HepG2 (cell line): Measurements from ENCODE around the gene AGPAT2. TPM values are rescaled to one million over a fixed set of nuclear protein-coding genes. Genes with fewer than 3 reads are reported as not detected.

Source experiments
- ATAC-seq: fragments of 200-7000 bp; cut with Tn5 transposase; 3 replicates; pipeline ENCODE4 v1.9.1; 2020; ENCODE audit warnings: mild to moderate bottlenecking, moderate library complexity
- BruUV-seq: library from RNA; stranded (reverse); fragments of 400-500 nt; replicated peaks from 2 replicates; lab custom pipeline; 2021; lab: Mats Ljungman, UMichigan
- CTCF ChIA-PET: fragments of 300-600 bp; formaldehyde crosslinking; extraction: SDS; loops from one replicate; lab custom pipeline; 2021; ENCODE audit warnings: low total read pairs, inconsistent platforms, low intra/inter-chr PET ratio; lab: Yijun Ruan, JAX
- POLR2A ChIA-PET: fragments of 350-600 bp; sonication (Branson Sonifier 250); formaldehyde crosslinking; loops from one replicate; lab custom pipeline; 2020; ENCODE audit warnings: antibody characterized with exemption, inconsistent platforms; lab: Yijun Ruan, JAX
- DNase-seq: peaks from one replicate; pipeline ENCODE4 v3.0.0-alpha.2; 2015; ENCODE audit warnings: low spot score
- FAIRE-seq: peaks from 3 replicates; lab custom pipeline; 2011; peaks lifted over from hg19 to GRCh38; lab: Jason Lieb, UNC
- H2AFZ ChIP-seq: one replicate; pipeline ENCODE4 v1.6.1; 2011; ENCODE audit warnings: low read length, inconsistent platforms
- H3K27ac ChIP-seq: fragments of 300-600 bp; 3 replicates; pipeline ENCODE4 v1.8.0; 2011; ENCODE audit warnings: mixed run types, mild to moderate bottlenecking, mixed read lengths, low read length, inconsistent platforms; ENCODE audit not compliant: insufficient read depth; ENCODE audit errors: extremely low read length
- H3K27me3 ChIP-seq, 2 experiments: fragments of 200-600 bp in 1 of 2; 2 replicates in 1 of 2; 3 replicates in 1 of 2; pipeline versions ENCODE4 v1.6.0 to v1.8.0; 2011; ENCODE audit warnings: low read length in 2 of 2, mild to moderate bottlenecking in 2 of 2, moderate library complexity in 2 of 2, inconsistent platforms in 1 of 2; ENCODE audit not compliant: insufficient read depth in 2 of 2, control insufficient read depth in 1 of 2
- H3K36me3 ChIP-seq, 2 experiments: fragments of 200-600 bp in 1 of 2; replicated peaks in 1 of 2; 2 replicates in 1 of 2; 3 replicates in 1 of 2; pipeline versions ENCODE4 v1.5.1 to v1.8.0; 2011; ENCODE audit warnings: low read length in 2 of 2, inconsistent platforms in 1 of 2; ENCODE audit not compliant: insufficient read depth in 2 of 2, control insufficient read depth in 1 of 2
- H3K4me1 ChIP-seq: 2 replicates; pipeline ENCODE4 v1.5.1; 2012; ENCODE audit warnings: low read length, inconsistent platforms; ENCODE audit not compliant: insufficient read depth
- H3K4me2 ChIP-seq: 2 replicates; pipeline ENCODE4 v1.6.0; 2011; ENCODE audit warnings: low read depth, low read length, inconsistent platforms
- H3K4me3 ChIP-seq, 3 experiments: fragments of 200-600 bp in 1 of 3; sonication (generic), shearing (Covaris generic) in 1 of 3; replicated peaks in 1 of 3; 2 replicates each; pipeline ENCODE4 v1.5.1; 2011 to 2016; ENCODE audit warnings: low read length in 3 of 3, inconsistent platforms in 2 of 3, low read depth in 2 of 3, mild to moderate bottlenecking in 2 of 3, control low read depth in 1 of 3, mixed read lengths in 1 of 3; ENCODE audit not compliant: insufficient read depth in 1 of 3
- H3K79me2 ChIP-seq: one replicate; pipeline ENCODE4 v1.6.1; 2011; ENCODE audit warnings: low read length, inconsistent platforms; ENCODE audit not compliant: insufficient read depth
- H3K9ac ChIP-seq: 2 replicates; pipeline ENCODE4 v1.6.0; 2011; ENCODE audit warnings: mild to moderate bottlenecking, low read depth, low read length, inconsistent platforms; ENCODE audit not compliant: insufficient read depth
- H3K9me3 ChIP-seq: 2 replicates; pipeline ENCODE4 v1.5.1; 2012; ENCODE audit warnings: mild to moderate bottlenecking, low read length
- H4K20me1 ChIP-seq: 2 replicates; pipeline ENCODE4 v1.6.0; 2011; ENCODE audit warnings: inconsistent platforms, mild to moderate bottlenecking, low read length, moderate library complexity; ENCODE audit not compliant: insufficient read depth
- GFI1 ChIP-seq: sonication (generic); formaldehyde crosslinking; IDR thresholded peaks from 2 replicates; pipeline ENCODE4 v1.5.0; 2020; ENCODE audit warnings: missing genetic modification reagents, mild to moderate bottlenecking, borderline replicate concordance
- HES4 ChIP-seq: sonication (generic); formaldehyde crosslinking; IDR thresholded peaks from 2 replicates; pipeline ENCODE4 v1.9.0; 2021; ENCODE audit warnings: mild to moderate bottlenecking, missing genetic modification reagents, borderline replicate concordance
- IRX3 ChIP-seq: sonication (generic); formaldehyde crosslinking; IDR thresholded peaks from 2 replicates; pipeline ENCODE4 v1.8.1; 2023; ENCODE audit warnings: mild to moderate bottlenecking, low read depth, missing genetic modification reagents, borderline replicate concordance
- NR1H2 ChIP-seq: sonication (generic); formaldehyde crosslinking; IDR thresholded peaks from 2 replicates; pipeline ENCODE4 v1.8.1; 2022; ENCODE audit warnings: low read depth, missing genetic modification reagents, borderline replicate concordance
- NR2F6 ChIP-seq, 2 experiments: IDR thresholded peaks; 2 replicates each; pipeline ENCODE4 v1.6.1; 2016; ENCODE audit warnings: antibody characterized with exemption in 1 of 2, mild to moderate bottlenecking in 1 of 2
- PCBP1 ChIP-seq: fragments of 200-400 bp; formaldehyde crosslinking; IDR thresholded peaks from 2 replicates; pipeline ENCODE4 v1.6.1; 2017; ENCODE audit warnings: mild to moderate bottlenecking, low read depth, low read length, borderline replicate concordance
- RCOR2 ChIP-seq: IDR thresholded peaks from 2 replicates; pipeline ENCODE4 v1.6.1; 2016; ENCODE audit warnings: missing biosample characterization, missing genetic modification reagents
- RORA ChIP-seq: sonication (generic); formaldehyde crosslinking; IDR thresholded peaks from 2 replicates; pipeline ENCODE4 v1.5.0; 2020; ENCODE audit warnings: mild to moderate bottlenecking, missing genetic modification reagents, moderate library complexity
- ZMYM2 ChIP-seq: sonication (generic); formaldehyde crosslinking; IDR thresholded peaks from 2 replicates; pipeline ENCODE4 v1.8.0; 2022; ENCODE audit warnings: mild to moderate bottlenecking, missing genetic modification reagents
- ZNF124 ChIP-seq: sonication (generic); formaldehyde crosslinking; IDR thresholded peaks from 2 replicates; pipeline ENCODE4 v1.4.0; 2020; ENCODE audit warnings: missing genetic modification reagents
- WGBS: methylation state at CpG from one replicate; pipeline ENCODE4 v1.1.6; 2017; ENCODE audit warnings: low lambda C conversion rate; 5-methylcytosine and 5-hydroxymethylcytosine counted together
- in situ Hi-C: cut with HindIII; loops from 2 replicates; pipeline ENCODE4 v1.10.0; 2017; ENCODE audit warnings: low pct_unique_long_range_greater_than_20kb; ENCODE audit not compliant: extremely low pct_ligation_motif_present
- intact Hi-C: fragments of 100-400 bp; cut with micrococcal nuclease; formaldehyde crosslinking; loops from one replicate; pipeline ENCODE4 v1.10.0; 2022; ENCODE audit not compliant: unreplicated experiment
- polyA plus RNA-seq, 8 experiments: library from polyadenylated mRNA; depleted of rRNA in 3 of 8; stranded (reverse) in 7 of 8; unstranded in 1 of 8; fragments of >200 nt; fragmentation: Illumina TruSeq in 4 of 8; extraction: Trizol in 4 of 8; gene quantifications; 2 replicates each; pipeline versions ENCODE4 v1.2.1 to v1.2.3, GENCODE V29; 2011 to 2016; ENCODE audit warnings: low read depth in 4 of 8, missing spikeins in 1 of 8, mixed read lengths in 1 of 8; ENCODE audit not compliant: insufficient read depth in 1 of 8
- total RNA-seq, 5 experiments: library from RNA; depleted of rRNA; stranded (reverse); fragments of >200 nt; fragmentation: Illumina TruSeq; extraction: Trizol; gene quantifications; 2 replicates each; pipeline ENCODE4 v1.2.3, GENCODE V29; 2016; ENCODE audit warnings: low read depth in 1 of 5
- TF ChIP-seq, protein P1 (sequence below): sonication (generic); formaldehyde crosslinking; IDR thresholded peaks from 2 replicates; pipeline ENCODE4 v1.4.0; 2020; ENCODE audit warnings: missing genetic modification reagents

Gene AGPAT2
- total and polyA plus RNA-seq, 2 of the 13 experiments (the other 11 are each of a cell fraction or from before 2014, with no cell fraction given) = 3.9 to 25.8 TPM

DNA sequence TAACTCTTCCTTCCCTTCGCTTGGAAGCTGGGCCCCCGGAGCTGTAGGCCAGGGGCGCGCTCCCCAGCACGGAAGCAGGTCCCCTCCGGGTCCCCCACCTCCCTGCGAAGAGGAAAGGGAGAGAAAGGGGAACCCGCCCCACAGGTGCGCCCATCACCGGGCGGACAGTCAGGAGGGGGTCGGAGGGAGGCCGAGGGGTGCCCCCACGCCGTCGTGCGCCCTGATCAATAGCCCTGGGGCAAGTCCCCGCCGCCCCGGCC, 793 bp downstream of the AGPAT2 start:
- no peak overlapping the region for H2AFZ ChIP-seq
- no peaks in the 10 kb centered on the region for H3K9me3 ChIP-seq
- CTCF ChIA-PET = no interaction called here
- TF ChIP-seq IRX3 (CRISPR knock-in tag) (no peak), ZMYM2 (CRISPR knock-in tag) (no peak), GFI1 (no peak), NR1H2 (no peak), PCBP1 (0 out of 2 replicates have a peak, but pooled peaks have one; percentile 1), ZNF124 (CRISPR knock-in tag) (no peak), RORA (CRISPR knock-in tag) (no peak), RCOR2 (no peak), NR2F6 (IDR thresholded peaks at IDR 0.05) (no peak), NR2F6 (CRISPR knock-in tag; IDR thresholded peaks at IDR 0.05) (0 out of 2 replicates have a peak, but pooled peaks have one; percentile 0), HES4 (CRISPR knock-in tag) (no peak)
- TF ChIP-seq, protein P1, sequence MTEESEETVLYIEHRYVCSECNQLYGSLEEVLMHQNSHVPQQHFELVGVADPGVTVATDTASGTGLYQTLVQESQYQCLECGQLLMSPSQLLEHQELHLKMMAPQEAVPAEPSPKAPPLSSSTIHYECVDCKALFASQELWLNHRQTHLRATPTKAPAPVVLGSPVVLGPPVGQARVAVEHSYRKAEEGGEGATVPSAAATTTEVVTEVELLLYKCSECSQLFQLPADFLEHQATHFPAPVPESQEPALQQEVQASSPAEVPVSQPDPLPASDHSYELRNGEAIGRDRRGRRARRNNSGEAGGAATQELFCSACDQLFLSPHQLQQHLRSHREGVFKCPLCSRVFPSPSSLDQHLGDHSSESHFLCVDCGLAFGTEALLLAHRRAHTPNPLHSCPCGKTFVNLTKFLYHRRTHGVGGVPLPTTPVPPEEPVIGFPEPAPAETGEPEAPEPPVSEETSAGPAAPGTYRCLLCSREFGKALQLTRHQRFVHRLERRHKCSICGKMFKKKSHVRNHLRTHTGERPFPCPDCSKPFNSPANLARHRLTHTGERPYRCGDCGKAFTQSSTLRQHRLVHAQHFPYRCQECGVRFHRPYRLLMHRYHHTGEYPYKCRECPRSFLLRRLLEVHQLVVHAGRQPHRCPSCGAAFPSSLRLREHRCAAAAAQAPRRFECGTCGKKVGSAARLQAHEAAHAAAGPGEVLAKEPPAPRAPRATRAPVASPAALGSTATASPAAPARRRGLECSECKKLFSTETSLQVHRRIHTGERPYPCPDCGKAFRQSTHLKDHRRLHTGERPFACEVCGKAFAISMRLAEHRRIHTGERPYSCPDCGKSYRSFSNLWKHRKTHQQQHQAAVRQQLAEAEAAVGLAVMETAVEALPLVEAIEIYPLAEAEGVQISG (CRISPR knock-in tag) = no peak
- FAIRE-seq = no peak
- WGBS = 0% methylated on average over 1 of the region's 20 CpGs
- no peaks in the 10 kb centered on the region for H3K36me3 ChIP-seq
- no peak for DNase-seq
- no peaks in the 10 kb centered on the region for H3K79me2 ChIP-seq
- peak overlapping the region; percentile 68 for H3K4me2 ChIP-seq
- no peak for ATAC-seq
- H3K4me1 ChIP-seq = peaks cover 49% of the 10 kb centered on the region
- intact Hi-C loops (no loop called here), in situ Hi-C loops (no loop called here)
- H3K27me3 ChIP-seq = peaks cover 15 to 56% of the 10 kb centered on the region in 2 experiments
- no peak overlapping the region for H3K27ac ChIP-seq
- peak overlapping the region; percentile 54; the same call in 1 of the 2 replicates for H3K9ac ChIP-seq
- H3K4me3 ChIP-seq = peak overlapping the region; percentile 42 to 75 (median 57); a peak in 5 of 6 replicates
- no peaks in the 10 kb centered on the region for H4K20me1 ChIP-seq
- BruUV-seq = no TSS peak
- POLR2A ChIA-PET = interaction anchor here (1.6 kb wide), 1 partner anchor 11 kb away, joined by 4 read pairs; no protein-coding TSS in a partner anchor
